ENCODE data around the gene CEP83.
"Not testable (repeated sequence)": the region's sequence is repeated elsewhere in the genome, so short reads cannot be mapped to it uniquely, and the experiment has no call there.

CEP83 gene

DNA sequence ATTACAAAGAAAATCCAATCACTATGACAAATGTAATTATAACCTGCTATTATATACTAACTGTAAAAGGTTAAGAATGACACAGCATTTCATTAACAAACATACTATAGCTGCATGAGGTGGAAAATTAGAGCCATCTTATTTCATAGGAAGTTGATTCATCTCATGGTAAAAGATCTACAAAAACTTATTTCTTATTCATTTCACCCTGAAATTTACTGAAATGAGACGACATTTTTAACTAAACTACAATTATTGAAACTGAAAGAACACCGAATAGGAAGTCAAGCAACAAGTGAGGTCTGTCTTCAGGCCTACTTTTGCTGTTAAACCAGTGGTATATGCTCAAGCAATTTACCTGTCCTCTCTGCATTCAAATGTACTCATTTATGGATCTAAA is 87.2 kb downstream of the CEP83 start:
- no peak for DNase-seq

DNA sequence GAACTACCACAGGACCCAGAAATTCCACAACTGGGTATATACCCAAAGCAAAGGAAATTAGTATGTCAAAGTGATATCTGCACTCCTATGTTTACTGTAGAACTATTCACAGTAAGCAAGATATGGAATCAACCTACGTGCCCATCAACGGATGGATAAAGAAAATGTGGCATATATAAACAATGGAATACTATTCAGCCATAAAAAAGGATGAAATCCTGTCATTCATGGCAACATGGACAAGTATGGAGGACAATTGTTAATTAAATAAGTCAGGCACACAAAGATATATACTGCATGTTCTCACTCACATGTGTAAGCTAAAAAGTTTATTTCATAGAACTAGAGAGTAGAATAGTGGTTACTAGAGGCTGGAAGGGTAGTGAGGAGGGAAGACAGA is 97.0 kb downstream of the CEP83 start:
- no peak for DNase-seq

DNA sequence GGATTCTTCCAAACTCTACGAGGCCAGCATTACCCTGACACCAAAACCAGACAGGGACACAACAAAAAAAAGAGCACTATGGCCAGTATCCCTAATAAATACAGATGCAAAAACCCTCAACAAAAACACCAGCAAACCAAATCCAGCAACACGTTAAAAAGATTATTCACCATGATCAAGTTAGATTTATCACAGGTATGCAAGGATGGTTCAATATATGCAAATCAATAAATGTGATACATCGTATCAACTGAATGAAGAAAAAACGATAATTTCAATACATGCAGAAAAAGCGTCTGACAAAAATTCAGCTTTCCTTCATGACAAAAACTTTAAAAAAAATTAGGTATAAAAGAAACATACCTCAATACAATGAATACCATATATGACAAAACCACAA is 99.9 kb downstream of the CEP83 start:
- DNase-seq = no peak

DNA sequence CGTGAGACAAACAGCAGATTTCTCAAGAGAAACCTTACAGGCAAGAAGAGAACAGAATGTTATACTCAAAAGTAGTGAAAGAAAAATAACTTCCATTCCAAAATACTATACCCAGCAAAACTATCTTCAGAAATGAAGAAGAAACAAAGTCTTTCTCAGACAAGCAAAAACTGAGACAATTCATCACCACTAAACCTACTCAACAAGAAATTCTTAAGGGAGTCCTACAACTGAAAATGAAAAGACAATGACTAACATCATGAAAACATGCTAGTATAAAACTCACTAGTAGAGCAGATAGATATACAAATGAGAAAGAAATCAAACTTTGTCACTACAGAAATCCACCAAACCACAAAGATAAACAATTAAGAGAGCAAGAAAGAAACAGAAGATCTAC is 106.5 kb downstream of the CEP83 start:
- DNase-seq = no peak

DNA sequence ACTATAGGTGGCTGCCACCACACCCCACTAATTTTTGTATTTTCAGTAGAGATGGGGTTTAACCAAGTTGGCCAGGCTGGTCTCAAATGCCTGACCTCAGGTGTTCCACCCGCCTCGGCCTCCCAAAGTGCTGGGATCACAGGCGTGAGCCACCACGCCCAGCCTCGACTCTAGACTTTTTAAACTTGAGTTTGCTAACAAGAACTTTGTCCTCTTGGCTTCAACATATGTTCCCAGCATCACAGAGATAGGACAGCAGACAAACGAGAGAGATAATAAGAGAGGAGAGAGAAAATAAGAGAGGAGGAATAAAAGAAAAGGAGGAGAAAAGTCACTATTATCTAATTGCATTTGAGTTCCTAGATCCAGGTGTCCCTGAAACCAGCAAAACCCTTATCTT is 119.1 kb downstream of the CEP83 start:
- no peak for DNase-seq

DNA sequence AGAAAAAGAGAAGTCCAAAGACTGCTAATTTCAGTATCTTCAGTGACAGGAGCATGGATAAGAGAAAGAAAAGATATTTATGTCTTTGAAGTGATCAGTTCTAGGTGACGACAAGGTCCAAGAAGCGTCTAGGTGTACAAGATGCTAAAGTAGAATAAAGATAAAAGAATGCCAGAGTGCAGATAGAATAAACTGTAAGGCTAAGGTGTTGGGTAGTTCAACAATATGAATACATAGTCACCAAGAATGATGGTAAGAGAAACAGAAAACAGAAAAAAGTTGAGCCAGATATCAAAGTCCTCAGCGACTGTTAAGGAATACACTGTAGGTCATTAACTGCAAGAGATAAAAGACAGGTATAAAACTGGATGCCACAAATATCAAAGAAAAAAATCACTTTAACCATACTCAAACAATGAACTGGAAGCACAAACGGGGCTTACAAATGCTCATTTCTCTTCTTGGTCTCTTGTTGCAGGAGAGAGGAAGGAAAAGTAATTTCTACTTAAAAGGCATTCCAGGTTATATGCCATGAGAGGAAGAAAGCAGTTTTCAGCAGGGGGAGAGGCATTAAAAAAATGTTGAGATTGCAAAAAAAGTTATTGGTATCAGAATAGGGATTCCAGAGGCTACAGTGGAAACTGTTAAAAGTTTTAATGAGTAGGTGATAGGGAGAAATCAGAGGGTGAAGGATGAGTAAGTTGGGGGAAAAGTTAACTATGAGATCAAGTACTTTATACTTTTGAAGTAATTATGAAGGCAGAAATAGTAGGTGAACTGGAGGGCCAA is 121.5 kb downstream of the CEP83 start:
- DNase-seq = no peak

DNA sequence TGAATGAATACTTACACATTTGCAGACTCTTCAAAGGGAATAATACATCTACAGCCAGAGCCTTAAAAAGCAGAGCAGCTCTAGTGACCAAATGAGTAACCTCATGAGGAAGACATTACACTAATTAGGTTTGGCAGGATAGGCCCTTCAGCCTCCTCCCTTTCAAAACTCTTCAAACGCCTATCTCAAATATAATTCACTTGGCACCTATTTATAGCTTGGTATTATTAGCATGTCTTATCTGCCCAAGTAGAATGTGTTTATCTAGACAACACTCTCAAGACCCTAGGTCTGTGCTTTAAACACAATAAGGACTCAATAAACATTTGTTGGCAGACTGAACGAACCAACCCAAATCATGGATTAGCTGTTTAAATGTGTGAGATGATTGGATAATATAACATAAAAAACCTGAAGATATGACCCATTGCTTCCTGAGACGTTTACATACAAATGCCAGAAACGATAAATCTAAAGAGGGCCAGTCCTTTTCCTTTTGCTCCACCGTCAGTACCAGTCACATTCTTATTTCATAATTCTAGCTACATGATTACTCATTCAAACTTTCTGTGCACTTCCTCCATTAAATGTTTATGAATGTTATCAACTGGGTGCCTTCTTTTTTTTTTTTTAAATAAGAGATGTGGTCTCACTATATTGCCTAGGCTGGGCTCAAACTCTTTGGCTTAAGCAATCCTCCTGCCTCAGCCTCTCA is 123.3 kb downstream of the CEP83 start:
- no peak for DNase-seq

DNA sequence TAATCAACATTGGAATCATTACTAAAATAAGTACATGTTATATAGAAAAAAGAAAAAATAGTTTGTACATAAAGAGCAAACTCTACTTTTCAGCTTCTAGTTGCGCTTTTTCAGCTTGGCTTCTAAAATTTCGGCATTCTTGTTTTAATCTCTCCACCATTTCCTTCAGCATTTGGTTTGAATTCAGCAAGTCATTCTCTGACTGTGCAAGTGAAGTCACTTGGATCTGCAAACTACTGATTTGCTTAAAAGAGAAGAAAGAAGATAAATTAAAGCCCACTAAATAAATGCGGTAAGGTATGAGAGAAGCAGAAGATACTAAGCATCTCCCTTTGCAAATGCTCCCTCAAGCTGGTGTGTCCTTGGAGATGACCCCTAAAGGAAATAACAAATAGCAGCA is 126.3 kb downstream of the CEP83 start:
- DNase-seq = no peak

DNA sequence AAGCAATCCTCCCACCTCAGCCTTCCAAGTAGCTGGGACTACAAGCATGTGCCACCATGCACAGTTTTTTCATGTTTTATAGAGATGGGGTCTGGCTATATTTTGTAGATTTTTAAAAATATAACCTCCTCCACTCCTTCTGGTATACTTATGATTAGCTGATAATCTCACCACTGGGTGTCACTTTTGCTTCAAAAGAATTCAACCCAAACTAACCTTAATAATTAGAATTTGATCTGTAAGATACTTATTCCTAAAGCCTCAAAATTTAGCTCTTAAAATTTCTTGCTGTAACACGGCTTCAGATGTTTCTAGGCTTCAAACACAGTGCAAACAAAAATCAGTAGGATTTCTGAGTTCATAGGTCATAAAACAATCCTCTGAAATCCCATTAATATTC is 130.3 kb downstream of the CEP83 start:
- DNase-seq = no peak

DNA sequence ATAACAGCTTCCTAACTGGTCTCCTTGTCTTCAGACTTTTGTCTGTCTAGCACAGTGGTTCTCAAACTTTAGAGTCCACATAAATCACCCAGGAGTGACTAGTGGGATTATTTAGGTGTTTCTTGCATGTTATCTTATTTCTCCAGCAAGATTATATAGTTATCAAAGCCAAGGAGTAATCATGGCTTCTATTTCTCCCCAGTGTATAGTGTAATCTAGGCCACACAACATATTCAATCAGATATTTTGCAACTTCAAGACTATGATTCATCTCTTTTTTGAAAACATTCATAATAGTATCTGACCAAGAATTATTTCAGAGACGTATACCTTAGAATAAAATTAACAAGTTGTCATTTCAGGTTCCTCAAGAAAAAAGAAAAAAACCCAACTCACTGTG is 131.9 kb downstream of the CEP83 start:
- DNase-seq = no peak

DNA sequence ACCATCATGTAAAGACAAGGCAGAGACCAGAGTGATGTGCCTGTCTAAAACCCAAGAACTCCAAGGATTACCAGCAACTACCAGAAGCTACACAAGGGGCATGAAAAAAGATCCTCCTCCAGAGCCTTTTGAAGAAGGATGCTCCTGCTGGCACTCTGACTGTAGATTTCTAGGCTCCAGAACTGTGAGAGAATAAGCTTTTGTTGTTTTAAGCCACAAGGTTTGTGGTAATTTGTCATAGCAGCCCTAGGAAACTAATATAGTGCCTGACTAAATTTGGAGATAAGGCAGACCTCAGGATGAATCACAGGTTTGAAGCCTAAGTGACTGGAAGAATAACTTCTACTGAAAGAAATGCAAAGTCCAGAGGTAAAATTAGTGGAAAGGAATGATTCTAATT is 132.9 kb downstream of the CEP83 start:
- DNase-seq = no peak

DNA sequence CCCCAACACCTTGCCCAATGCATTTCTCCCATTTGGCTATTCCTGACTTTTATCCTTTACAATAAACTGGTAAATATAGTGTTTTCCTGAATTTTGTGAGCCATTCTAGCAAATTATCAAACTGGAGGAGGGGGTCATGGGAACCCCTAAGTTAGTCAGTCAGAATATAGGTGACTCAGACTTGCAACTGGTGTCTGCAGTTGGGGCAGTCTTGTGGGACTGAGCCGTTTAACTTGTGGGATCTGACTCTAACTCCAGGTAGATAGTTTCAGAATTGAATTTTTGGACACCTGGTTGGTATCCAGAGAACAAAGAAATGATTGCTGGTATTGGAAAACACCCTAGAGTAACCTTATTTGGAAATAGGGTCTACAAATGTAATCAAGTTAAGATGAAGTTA is 133.4 kb downstream of the CEP83 start:
- no peak for DNase-seq

DNA sequence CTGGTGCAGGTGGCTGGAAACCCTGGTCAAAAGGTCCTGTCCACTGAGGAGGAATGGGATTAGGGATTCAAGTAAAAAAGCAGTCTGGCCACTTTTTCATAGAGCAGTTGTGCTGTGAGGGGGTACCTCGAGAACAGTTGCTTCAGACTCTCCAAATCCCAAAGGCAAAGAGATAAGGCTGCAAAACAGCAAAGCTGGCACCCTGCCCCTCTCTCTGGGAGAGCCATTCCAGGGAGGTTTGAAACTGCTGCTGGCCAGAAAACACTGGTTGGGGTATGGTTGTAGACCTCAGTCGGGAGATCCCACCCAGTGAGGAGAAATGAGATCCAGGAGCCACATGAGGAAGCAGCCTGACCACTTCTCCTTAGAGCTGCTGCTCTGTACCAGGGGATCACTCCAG is 137.3 kb downstream of the CEP83 start:
- no peak for DNase-seq

DNA sequence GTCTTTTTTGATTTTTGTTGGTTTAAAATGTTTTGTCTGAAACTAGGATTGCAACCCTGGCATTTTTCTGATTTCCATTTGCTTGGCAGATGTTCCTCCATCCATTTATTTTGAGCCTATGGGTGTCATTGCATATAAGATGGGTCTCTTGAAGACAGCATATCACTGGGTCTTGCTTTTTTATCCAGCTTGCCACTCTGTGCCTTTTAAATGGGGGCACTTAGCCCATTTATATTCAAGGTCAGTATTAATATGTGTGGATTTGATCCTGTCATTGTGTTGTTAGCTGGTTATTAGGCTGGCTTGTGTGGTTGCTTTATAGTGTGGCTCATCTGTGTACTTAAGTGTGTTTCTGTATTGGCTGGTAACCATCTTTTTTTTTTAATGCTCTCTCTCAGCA is 139.6 kb downstream of the CEP83 start:
- no peak for DNase-seq

DNA sequence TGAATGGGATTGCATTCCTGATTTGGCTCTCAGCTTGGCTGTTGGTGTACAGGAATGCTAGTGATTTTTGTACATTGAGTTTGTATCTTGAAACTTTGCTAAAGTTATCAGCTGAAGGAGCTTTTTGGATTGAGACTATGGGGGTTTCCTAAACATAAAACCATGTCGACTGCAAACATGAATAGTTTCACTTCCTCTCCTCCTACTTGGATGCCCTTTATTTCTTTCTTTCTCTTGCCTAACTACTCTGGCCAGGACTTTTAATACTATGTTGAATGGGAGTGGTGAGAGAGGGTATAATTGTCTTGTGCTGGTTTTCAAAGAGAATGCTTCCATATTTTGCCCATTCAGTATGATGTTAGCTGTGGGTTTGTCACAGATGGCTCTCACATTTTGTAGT is 141.5 kb downstream of the CEP83 start:
- peak; percentile 5 for DNase-seq

DNA sequence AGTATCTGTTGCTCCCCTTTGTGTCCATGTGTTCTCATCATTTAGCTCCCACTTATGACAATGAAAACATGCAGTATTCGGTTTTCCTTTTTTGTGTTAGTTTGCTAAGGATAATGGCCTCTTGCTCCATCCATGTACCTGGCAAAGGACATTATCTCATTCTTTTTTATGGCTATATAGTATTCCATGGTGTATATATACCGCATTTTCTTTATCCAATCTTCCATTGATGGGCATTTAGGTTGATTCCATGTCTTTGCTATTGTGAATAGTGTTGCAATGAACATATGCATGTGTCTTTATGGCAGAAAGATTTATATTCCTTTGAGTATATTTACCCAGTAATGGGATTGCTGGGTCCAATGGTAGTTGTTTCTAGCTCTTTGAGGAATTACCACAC is 143.1 kb downstream of the CEP83 start:
- DNase-seq = not testable (repeated sequence)

DNA sequence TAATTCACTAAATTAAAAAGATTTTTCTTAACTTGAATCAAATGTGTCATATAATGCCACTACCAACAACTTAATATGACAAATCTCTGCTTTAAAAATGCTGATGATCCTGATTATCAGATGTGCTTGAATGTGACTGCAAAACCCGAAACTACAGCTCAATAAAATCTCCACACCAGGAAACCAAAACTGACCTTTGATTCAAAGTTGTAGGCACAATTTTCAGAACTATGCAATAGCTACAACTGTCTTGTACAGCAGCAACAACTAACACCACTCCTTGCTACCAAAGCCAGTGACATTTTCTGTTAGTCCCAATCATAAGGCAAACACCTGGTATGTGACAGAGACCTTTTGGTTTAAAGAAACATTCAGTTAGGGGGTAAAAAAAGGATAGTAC is 147.3 kb downstream of the CEP83 start:
- no peak for DNase-seq

DNA sequence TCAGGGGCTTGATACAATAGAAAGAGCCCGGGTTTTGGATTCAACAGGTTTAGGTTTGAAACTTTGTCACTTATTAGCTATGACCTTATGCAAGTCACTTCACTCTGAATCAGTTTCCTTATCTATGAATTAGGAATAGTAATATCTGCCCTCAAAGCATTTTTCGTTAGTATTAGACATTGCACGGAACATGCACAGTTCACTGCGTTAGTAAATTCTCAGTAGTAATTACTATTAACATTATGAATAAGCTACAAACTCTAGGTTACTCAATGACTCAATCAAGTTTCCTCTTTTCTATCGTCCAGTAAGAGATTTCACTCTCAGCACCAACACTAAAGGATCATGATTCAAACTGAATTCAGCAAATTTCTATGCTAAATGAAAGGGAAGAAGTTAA is 150.3 kb downstream of the CEP83 start:
- DNase-seq = no peak

DNA sequence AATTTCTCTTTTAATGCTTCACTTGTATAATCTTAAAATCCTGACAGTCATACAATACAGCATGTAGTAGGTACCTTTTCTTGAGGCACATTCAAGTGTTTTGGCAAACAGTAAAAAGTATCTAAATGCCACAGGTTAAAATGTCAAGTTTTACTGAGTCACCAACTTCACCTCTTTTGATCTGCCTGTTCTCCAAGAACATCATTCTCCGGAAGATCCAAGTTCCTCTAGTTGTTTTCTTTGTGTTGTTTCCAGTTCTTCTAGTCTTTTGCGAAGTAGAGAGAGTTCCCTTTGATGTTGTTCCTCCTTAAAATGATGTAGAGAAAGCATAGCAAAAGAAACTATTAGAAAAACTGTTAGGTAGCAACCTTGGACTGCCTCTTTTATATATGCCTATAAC is 151.1 kb downstream of the CEP83 start:
- no peak for DNase-seq

DNA sequence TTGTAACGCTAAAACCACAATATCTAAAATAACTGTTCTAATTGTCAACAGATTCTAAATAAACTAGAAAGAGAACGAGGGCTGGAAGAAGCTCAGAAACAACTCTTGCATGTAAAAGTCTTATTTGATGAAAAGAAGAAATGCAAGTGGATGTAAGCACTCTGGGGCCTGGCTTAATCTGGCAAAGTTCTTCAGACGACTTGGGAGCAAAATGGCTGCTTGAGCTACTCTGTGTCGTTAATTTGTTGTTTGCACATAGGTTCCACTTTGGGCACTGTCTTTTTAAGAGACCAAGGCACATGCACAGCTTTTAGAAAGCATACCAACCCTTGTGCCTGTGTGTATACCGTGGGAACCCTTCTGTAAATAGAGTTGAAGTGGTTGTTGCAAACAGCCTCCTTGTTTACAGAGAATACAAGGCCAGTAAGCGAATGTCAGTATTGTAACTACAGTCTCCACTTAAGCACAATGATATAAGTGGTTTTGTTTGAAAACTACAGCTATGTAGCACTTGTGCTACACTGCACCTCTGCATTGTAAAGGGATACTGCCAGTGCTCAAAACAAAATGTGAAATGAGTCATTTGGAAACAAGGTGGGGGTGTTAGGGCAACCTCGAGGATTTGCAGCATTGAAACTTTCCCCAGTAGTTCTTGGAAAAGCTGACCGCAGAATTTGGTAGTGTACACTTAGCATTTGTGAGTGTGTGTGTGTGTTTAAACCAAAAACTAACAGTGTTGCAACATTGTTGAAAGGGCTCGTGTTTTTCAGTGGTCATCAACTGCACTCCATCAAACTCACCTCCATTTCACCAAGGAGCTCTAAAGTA is 154.3 kb downstream of the CEP83 start:
- no peak for DNase-seq

DNA sequence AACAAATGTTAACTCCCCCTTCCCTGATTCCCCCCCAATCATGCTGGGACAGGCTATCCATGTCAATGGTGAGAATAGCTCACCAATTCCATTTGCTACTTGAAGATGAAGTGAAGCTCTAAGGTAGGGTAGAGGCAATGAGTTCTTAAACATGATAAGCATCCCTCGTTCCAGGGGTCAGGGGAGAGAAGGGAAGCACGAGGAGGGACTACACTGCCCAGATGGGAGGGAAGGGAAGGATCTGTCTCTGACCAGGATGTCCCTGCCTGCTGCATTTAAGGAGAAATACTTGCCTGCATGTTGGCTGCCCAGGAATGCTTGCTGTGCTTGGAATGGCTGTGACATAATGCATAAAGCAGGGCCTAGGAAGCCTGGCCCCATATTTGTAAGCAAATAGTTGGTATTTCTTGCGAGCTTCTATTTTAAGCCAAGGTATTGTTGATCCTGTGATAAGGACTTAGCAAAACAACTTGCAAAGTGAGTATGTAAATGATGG is 155.1 kb downstream of the CEP83 start:
- DNase-seq = no peak

DNA sequence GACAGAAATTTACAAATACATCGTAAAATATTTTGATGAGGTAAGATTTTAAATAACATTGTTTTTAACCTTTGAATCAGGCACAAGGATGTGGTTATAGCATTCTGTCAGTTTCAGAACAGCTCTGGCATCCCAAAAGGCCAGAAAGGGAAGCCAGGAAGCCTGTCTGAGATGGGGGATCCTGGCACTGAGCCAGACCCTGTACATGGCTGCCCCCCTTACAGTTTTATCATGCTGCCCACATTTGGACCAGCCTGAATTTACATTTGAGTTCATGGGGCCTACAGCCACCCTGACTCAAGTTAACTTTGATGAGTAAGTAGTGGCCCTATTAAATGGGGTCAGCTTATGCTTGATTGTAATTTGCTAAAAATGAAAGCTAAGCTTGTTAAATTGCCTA is 155.7 kb downstream of the CEP83 start:
- no peak for DNase-seq

DNA sequence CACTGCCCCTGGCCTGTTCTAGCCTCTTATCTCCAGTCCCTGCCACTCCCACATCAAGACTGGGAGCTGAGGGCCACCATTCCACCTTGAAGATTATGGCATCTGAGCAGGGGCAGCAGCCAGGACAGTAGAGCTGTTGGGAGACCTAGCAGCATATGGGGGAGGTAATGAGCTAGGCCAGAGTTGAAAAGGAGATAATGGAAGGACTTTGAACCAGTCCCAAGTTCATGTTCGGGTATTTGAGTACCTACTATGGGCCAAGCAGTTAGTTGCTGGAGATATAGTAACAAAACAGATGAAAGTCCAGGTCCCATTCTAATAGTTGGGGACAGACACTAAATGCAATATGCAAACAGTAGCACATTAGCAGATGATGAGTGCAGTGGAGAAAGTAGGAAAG is 159.8 kb downstream of the CEP83 start:
- DNase-seq = no peak
